Muscle layer of duodenum (tissue), 2 donors: ENCODE data around the gene ADCY10.
A peak's percentile ranks its signal among the peaks of the same experiment; 100 is the strongest.
"Not testable (repeated sequence)": the region's sequence is repeated elsewhere in the genome, so short reads cannot be mapped to it uniquely, and the experiment has no call there.

ENCODE experiments used
- H3K27ac ChIP-seq: one replicate; pipeline ENCODE4 v1.7.0; 2013; ENCODE audit warnings: mild to moderate bottlenecking, low read length
- H3K27me3 ChIP-seq: one replicate; pipeline ENCODE4 v1.7.0; 2013; ENCODE audit warnings: low read depth, mild to moderate bottlenecking, control low read depth, low read length
- H3K36me3 ChIP-seq, 2 donors: one replicate each; pipeline ENCODE4 v1.7.0; 2013; ENCODE audit warnings: low read length in 2 of 2, control low read depth in 1 of 2, mild to moderate bottlenecking in 1 of 2; ENCODE audit not compliant: insufficient read depth in 2 of 2, control insufficient read depth in 1 of 2
- H3K4me1 ChIP-seq, 2 donors: one replicate each; pipeline ENCODE4 v1.7.0; 2013; ENCODE audit warnings: low read length in 2 of 2, mild to moderate bottlenecking in 2 of 2, control low read depth in 1 of 2, moderate library complexity in 1 of 2; ENCODE audit not compliant: insufficient read depth in 2 of 2, control insufficient read depth in 1 of 2
- H3K4me3 ChIP-seq, 2 donors: one replicate each; pipeline ENCODE4 v1.7.0; 2013; ENCODE audit warnings: low read length in 2 of 2, low read depth in 1 of 2, mild to moderate bottlenecking in 1 of 2
- H3K9me3 ChIP-seq, 2 donors: one replicate each; pipeline ENCODE4 v1.7.0; 2013; ENCODE audit warnings: low read length in 2 of 2, control low read depth in 1 of 2, mild to moderate bottlenecking in 1 of 2; ENCODE audit not compliant: control insufficient read depth in 1 of 2
- donor health status: healthy.

The ADCY10 gene

GRCh38 chr1:167821969-167822685, 91.8 kb downstream of the ADCY10 start:
- Histone ChIP-seq H3K36me3 (no peaks in the 10 kb centered on the region), H3K4me3 (no peak overlapping the region), H3K27me3 (no peaks in the 10 kb centered on the region), H3K4me1 (no peaks in the 10 kb centered on the region), H3K9me3 (no peaks in the 10 kb centered on the region), H3K27ac (no peak overlapping the region)

- no peak overlapping the region for H3K27ac ChIP-seq
- H3K36me3 ChIP-seq: no peaks in the 10 kb centered on the region
Measured at GRCh38 chr1:167821356-167821685, 92.6 kb downstream of the ADCY10 start.

GRCh38 chr1:167820684-167821355, 93.1 kb downstream of the ADCY10 start:
- H3K27ac ChIP-seq: peak overlapping the region; percentile 5
- H3K36me3 ChIP-seq: no peaks in the 10 kb centered on the region
- no peak overlapping the region for H3K4me3 ChIP-seq
- H3K27me3 ChIP-seq: no peaks in the 10 kb centered on the region
- H3K9me3 ChIP-seq: no peaks in the 10 kb centered on the region
- no peaks in the 10 kb centered on the region for H3K4me1 ChIP-seq

More at GRCh38 chr1:167821356-167821685, 92.6 kb downstream of the ADCY10 start:
- Histone ChIP-seq H3K9me3 (no peaks in the 10 kb centered on the region), H3K4me1 (no peaks in the 10 kb centered on the region), H3K27me3 (no peaks in the 10 kb centered on the region), H3K4me3 (no peak overlapping the region)

GRCh38 chr1:167819849-167820683, 93.9 kb downstream of the ADCY10 start:
- H3K9me3 ChIP-seq: peaks cover 4 to 6% of the 10 kb centered on the region in 2 donors
- H3K4me3 ChIP-seq: peak overlapping the region; percentile 33 to 54
- H3K4me1 ChIP-seq: no peaks in the 10 kb centered on the region
- peak overlapping the region; percentile 5 for H3K27ac ChIP-seq
- H3K36me3 ChIP-seq: no peaks in the 10 kb centered on the region
- no peaks in the 10 kb centered on the region for H3K27me3 ChIP-seq

- H3K27me3 ChIP-seq: no peaks in the 10 kb centered on the region
Measured at GRCh38 chr1:167815650-167816049, 98.3 kb downstream of the ADCY10 start.

GRCh38 chr1:167812972-167813371, 101.0 kb downstream of the ADCY10 start:
- Histone ChIP-seq H3K27me3 (no peaks in the 10 kb centered on the region), H3K9me3 (peaks cover 4 to 7% of the 10 kb centered on the region in 2 donors)

More at GRCh38 chr1:167815650-167816049, 98.3 kb downstream of the ADCY10 start:
- Histone ChIP-seq H3K9me3 (peaks cover 4 to 7% of the 10 kb centered on the region in 2 donors), H3K27ac (no peak overlapping the region), H3K4me3 (no peak overlapping the region), H3K4me1 (no peaks in the 10 kb centered on the region), H3K36me3 (no peaks in the 10 kb centered on the region)

GRCh38 chr1:167808690-167809089, 105.2 kb downstream of the ADCY10 start:
- Histone ChIP-seq H3K4me1 (no peaks in the 10 kb centered on the region), H3K36me3 (no peaks in the 10 kb centered on the region), H3K9me3 (no peaks in the 10 kb centered on the region), H3K27me3 (no peaks in the 10 kb centered on the region), H3K4me3 (no peak overlapping the region), H3K27ac (no peak overlapping the region)

More at GRCh38 chr1:167812972-167813371, 101.0 kb downstream of the ADCY10 start:
- H3K4me1 ChIP-seq: no peaks in the 10 kb centered on the region
- H3K27ac ChIP-seq: no peak overlapping the region
- no peak overlapping the region for H3K4me3 ChIP-seq
- no peaks in the 10 kb centered on the region for H3K36me3 ChIP-seq

GRCh38 chr1:167808104-167808503, 105.8 kb downstream of the ADCY10 start:
- Histone ChIP-seq H3K9me3 (no peaks in the 10 kb centered on the region), H3K27ac (no peak overlapping the region), H3K4me1 (peaks cover 0 to 3% of the 10 kb centered on the region in 2 donors), H3K4me3 (no peak overlapping the region), H3K27me3 (no peaks in the 10 kb centered on the region), H3K36me3 (no peaks in the 10 kb centered on the region)

GRCh38 chr1:167806676-167807075, 107.3 kb downstream of the ADCY10 start:
- H3K4me3 ChIP-seq, H3K36me3 ChIP-seq, H3K4me1 ChIP-seq, H3K9me3 ChIP-seq, H3K27ac ChIP-seq, H3K27me3 ChIP-seq: not testable (repeated sequence)

- H3K27ac ChIP-seq, H3K4me3 ChIP-seq, H3K36me3 ChIP-seq, H3K4me1 ChIP-seq, H3K9me3 ChIP-seq, H3K27me3 ChIP-seq: not testable (repeated sequence)
Measured at GRCh38 chr1:167806235-167806634, 107.7 kb downstream of the ADCY10 start.

- H3K36me3 ChIP-seq: no peaks in the 10 kb centered on the region
- H3K27ac ChIP-seq: no peak overlapping the region
- H3K9me3 ChIP-seq: no peaks in the 10 kb centered on the region
Measured at GRCh38 chr1:167805041-167805556, 108.8 kb downstream of the ADCY10 start.

More at GRCh38 chr1:167805041-167805556, 108.8 kb downstream of the ADCY10 start:
- Histone ChIP-seq H3K4me1 (peaks cover 0 to 3% of the 10 kb centered on the region in 2 donors), H3K4me3 (no peak overlapping the region), H3K27me3 (no peaks in the 10 kb centered on the region)
